ENCODE measurements around the gene AEBP1.

The AEBP1 gene

GRCh38 chr7:44145479-44145968, 41.4 kb downstream of the AEBP1 start:
- no peak for DNase-seq

DNA sequence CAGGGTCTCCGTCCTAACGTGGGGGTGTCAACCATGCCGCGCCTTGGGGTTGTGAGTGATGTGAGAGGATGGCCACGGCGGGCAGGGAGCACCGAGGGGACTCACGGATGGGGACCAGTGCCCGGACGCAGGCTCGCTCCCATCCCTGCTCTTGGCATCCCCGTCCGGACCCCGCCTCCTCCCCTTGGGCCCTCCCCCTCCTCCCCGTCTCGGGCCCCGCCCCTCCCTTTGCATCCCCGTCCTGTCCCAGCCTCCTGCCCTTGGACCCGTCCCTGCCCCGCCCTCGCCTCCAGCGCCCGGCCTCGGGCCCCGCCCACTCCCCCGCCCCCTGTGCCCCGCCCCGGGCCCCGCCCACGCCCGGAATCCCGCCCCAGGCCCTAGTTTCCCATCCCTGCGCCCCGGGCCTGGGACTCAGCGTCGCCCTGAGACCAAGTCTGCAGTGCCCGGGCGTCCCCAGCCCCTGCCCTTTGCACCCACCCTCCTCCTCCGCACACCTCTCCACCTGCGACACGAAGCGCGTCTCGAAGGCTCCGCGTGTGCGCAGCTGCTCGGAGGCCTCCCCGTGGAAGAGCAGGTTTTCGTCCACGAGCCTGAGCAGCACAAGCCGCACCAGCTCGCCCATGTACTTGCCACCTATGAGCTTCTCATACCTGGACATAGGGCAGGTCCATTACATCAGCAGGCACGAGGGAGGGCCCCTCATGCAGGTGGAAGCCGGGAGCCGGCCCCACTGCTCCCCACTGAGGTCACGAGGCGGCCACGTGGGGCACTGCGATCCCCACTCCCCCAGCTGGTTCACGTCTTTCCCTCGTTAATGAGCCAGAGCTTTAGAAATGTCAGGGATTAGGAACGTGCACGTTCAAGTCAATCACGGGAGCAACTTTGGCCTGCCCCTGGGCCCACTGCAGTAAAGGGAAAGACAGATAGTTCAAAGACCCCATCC, 42.1 kb downstream of the AEBP1 start:
- DNase-seq = peak; percentile 26

GRCh38 chr7:44147026-44147991, 43.2 kb downstream of the AEBP1 start:
- no peak for DNase-seq

DNA sequence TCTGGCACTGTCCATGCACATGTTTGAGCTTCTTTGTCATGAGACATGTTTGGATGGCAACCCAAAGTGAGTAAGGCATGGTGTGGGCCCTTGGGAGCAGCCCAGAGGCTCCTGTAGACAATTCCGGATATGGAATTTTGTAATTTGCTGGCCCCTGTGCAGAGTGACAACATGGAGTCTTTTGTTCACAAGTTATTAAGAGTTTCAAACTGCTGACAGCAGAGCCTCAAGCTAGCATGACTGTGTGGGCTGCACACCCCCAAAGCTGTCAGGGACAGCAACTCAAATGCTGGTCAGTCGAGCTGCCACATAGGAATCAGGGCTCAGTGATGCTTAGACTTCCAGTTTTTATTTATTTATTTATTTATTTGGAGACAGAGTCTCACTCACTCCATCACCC, 44.0 kb downstream of the AEBP1 start:
- DNase-seq = no peak

GRCh38 chr7:44148961-44149536, 44.9 kb downstream of the AEBP1 start:
- no peak for DNase-seq

GRCh38 chr7:44149571-44150465, 45.7 kb downstream of the AEBP1 start:
- no peak for DNase-seq

GRCh38 chr7:44150466-44150832, 46.3 kb downstream of the AEBP1 start:
- DNase-seq = no peak

DNA sequence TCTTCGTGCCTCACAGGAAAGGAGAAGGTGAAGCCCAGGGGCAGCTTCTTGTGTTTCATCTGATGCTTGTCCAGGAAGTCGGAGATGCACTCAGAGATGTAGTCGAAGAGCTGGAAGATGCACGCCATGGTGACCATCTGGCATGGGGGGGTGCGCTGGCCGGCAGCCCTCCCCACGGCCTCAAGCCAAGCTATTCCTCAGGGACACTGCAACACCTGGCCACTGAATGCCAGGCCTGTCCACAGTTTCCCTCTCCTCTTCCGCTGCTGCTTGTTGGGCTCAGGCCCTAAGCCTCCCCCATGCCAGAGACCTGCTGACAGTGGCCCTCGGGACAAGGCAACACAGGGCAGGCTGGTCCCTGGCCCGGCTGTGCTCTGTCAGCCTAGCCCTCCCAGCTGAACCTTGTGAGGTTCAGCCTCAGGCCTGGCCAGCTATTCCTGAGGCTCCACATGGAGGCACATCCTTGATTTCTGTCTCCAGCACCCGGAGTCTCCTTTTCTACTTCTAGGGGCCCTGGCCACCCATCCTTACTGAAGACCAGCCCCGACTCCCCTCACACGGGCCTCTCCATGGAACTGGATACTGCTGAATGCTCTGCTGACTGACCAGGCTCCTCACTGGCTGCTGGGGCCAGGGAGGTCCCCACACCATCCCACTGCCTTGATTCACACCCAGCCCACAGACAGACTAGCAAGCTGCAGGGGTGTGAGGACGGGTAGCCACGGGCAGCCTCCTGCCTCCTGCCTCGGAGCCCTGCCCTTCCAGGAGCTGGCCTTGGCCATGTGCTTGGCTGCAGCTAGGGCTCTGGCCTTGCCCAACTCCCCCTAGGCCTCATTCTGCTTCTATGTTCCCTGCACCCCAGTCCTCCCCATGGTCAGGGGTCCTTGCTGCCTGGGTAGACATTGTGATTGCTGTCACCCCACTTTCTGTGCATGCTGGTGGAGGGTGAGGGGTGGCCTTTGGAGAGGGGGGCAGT, 47.1 kb downstream of the AEBP1 start:
- no peak for DNase-seq

GRCh38 chr7:44151956-44152355, 47.8 kb downstream of the AEBP1 start:
- no peak for DNase-seq

DNA sequence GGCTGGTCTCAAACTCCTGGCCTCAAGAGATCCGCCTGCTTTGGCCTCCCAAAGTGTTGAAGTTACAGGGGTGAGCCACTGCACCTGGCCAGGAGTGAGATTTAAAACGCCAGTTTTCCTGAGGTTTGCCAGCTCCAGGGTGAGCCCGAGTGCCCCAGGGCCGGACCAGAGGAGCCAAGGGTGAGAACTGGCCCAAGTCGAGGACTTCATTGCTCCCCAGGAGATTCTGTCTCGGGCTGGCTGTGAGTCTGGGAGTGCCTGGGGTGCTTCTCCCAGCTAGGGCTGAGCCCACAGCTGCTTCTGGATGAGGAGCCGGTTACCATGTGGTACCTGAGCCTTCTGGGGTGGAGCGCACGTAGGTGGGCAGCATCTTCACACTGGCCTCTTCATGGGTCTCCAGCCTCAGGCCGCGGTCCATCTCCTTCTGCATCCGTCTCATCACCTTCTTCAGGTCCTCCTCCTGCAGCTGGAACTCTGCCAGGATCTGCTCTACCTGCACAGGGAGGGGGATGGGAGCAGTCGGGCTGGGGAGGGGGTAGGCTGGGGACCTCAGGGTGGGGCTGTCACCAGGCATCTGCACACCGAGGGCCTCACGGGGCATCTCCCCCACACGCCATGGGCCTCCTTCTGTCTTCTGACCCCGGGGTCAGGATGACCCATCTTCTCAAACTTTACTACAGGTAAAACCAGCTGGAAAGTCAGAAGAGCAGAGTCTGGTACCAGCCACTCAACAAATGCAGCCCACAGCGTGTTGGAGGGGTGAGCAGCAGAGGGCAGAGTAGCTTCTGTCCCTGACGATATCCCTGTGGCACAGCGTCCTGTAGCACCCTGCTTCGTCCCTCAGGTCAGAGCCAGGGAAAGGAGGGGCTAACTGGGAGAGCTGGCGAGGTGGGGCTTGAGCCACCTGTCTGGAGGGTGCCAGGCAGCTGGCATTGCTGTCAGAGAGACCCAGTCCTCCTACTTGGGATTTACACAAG, 49.1 kb downstream of the AEBP1 start:
- DNase-seq = no peak

DNA sequence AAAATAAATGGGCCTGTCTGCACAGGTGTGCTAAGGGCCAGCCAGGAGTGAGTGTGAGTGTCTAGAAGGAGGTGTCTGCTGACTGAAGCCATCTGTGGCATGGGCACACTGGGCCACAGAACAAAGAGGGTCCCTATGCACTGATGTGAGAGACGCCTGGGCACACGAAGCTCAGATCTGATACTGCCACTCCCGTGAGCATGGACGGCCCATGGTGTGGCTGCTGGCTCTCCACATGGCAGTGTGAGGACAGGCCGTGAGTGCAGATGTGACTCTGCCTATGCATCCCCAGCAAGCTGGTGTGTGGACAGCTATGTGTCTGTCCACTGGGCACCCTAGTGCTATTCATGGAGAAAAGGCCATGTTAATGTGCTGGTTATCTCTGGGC, 49.8 kb downstream of the AEBP1 start:
- no peak for DNase-seq

- DNase-seq = no peak
Observed at GRCh38 chr7:44154703-44155102, 50.6 kb downstream of the AEBP1 start.

- no peak for DNase-seq
Observed at GRCh38 chr7:44155191-44156185, 51.3 kb downstream of the AEBP1 start.

DNA sequence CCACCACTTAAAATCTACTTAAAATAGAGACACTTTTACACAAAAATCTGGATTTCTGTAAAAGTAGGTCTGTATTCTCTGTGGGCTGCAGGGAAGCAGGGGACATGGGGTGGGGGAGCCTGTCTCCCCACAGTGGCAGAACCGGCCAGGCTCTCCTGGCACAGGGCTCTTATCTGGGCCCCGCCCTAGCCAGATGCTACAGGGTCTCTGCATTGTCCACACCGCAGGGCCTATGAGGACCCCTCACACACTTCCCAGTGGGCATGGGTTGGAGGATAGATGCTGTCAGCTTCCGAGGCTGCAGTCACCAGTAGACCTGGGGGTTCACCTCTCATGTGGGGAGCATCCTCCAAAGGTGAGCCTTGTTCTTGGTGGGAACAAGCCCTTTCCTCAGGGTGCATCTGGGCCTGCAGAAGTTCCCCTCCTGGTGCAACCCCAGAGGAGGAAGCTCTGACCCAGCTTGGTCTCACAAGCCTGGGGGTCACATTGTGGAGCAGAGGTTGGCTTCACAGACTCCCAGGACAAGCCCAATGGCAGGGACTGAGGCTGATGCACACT, 52.4 kb downstream of the AEBP1 start:
- no peak for DNase-seq

DNA sequence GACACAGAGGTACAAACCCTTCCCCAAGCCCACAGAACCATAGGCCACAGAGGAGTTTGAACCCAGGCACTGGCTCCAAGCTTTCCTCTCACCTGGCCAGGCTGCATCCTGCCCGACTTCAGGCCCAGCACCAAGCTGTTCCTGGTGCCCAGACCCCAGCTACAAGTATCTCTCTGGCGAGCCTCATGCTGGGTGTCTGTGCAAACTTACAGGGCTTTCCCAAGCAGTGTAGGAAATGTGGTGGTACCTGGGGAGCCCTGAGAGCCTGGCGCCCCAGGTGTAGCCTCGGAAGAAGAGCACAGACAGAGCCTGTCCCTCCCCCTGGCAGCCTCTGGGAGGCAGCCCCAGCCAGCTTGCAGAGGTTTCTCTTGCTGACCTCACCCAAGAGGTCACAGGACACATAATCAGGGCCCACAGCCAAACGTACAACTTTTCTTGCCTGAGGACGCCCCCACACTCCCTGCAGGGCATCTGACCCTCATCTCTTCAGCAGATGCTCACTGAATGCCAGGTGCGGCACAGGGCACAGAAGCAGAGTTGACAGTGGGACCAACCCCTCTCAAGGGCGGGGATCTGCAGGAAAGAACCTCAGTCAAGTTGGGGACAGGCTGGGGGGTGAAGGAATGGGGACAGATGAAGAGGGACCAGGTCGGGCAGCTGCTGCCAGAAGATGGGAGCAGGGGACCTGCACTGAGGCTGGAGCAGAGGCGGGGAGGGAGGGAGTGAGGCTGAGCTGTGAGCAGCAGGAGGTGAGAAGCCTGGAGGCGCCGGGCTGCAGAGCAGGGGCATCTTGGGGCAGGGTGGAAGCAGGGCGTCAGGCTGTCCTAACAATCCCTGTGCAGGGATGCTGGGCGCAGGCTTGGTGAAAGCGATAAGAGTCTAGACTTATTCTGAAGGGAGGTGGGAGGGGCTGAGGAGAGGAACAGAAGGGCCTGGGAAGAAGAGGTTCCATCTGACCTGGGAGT, 53.3 kb downstream of the AEBP1 start:
- no peak for DNase-seq

GRCh38 chr7:44158096-44158872, 54.1 kb downstream of the AEBP1 start:
- no peak for DNase-seq

Measured in NCI-H526 treated with DMSO at 0.1 percent for 48 hours (cell line).